H1 (cell line): ENCODE measurements around the gene ZBTB44. TPM values are rescaled to one million over a fixed set of nuclear protein-coding genes. Genes with fewer than 3 reads are reported as not detected.

ENCODE experiments used
- CTCF ChIA-PET: fragments of 300-600 bp; sonication (Branson Sonifier 250); formaldehyde crosslinking; loops from one replicate; lab custom pipeline; 2021; ENCODE audit not compliant: partially characterized antibody; lab: Charles Lee
- POLR2A ChIA-PET: fragments of 300-600 bp; sonication (Branson Sonifier 250); formaldehyde crosslinking; loops from one replicate; lab custom pipeline; 2021; ENCODE audit warnings: inconsistent platforms; ENCODE audit not compliant: partially characterized antibody; lab: Charles Lee
- DNase-seq, 2 experiments: peaks; one replicate each; pipeline versions ENCODE4 v3.0.0 to v3.0.0-alpha.2; 2010 to 2022; ENCODE audit warnings: low spot score in 2 of 2, low read depth in 1 of 2, mixed read lengths in 1 of 2
- FAIRE-seq: peaks from 2 replicates; lab custom pipeline; 2011; peaks lifted over from hg19 to GRCh38; lab: Jason Lieb, UNC
- H2AFZ ChIP-seq: 2 replicates; pipeline ENCODE4 v1.8.1; 2012; ENCODE audit warnings: low read length, inconsistent platforms
- H2AK5ac ChIP-seq: 2 replicates; pipeline ENCODE4 v1.6.1; 2013; ENCODE audit warnings: low read depth, low read length
- H2BK120ac ChIP-seq: replicated peaks from 2 replicates; pipeline ENCODE3; 2013; ENCODE audit warnings: low read depth, low read length, inconsistent platforms
- H2BK12ac ChIP-seq: 2 replicates; pipeline ENCODE4 v1.6.1; 2013; ENCODE audit warnings: low read depth, low read length
- H2BK15ac ChIP-seq: 2 replicates; pipeline ENCODE4 v1.6.1; 2013; ENCODE audit warnings: low read length
- H2BK20ac ChIP-seq: 2 replicates; pipeline ENCODE4 v1.6.1; 2013; ENCODE audit warnings: low read length
- H2BK5ac ChIP-seq: 2 replicates; pipeline ENCODE4 v1.6.1; 2013; ENCODE audit warnings: low read depth, low read length
- H3K14ac ChIP-seq: 2 replicates; pipeline ENCODE4 v1.6.1; 2013; ENCODE audit warnings: inconsistent platforms; ENCODE audit not compliant: insufficient read length
- H3K18ac ChIP-seq: 2 replicates; pipeline ENCODE4 v1.6.1; 2013; ENCODE audit warnings: low read length; ENCODE audit errors: extremely low read depth
- H3K23ac ChIP-seq: 2 replicates; pipeline ENCODE4 v1.6.1; 2013; ENCODE audit warnings: inconsistent platforms; ENCODE audit not compliant: insufficient read length
- H3K23me2 ChIP-seq: 2 replicates; pipeline ENCODE4 v1.6.1; 2013; ENCODE audit warnings: low read depth, low read length
- H3K27ac ChIP-seq: 2 replicates; pipeline ENCODE4 v1.6.1; 2011; ENCODE audit warnings: low read depth, low read length, inconsistent platforms
- H3K27me3 ChIP-seq, 4 experiments: replicated peaks in 1 of 4; 1 replicate in 1 of 4; 2 replicates in 3 of 4; pipeline versions ENCODE4 v1.6.1 to v1.8.1; 2011 to 2013; ENCODE audit warnings: low read length in 3 of 4, mild to moderate bottlenecking in 3 of 4, inconsistent platforms in 2 of 4, mixed read lengths in 2 of 4, moderate library complexity in 1 of 4; ENCODE audit not compliant: control insufficient read depth in 3 of 4, insufficient read depth in 3 of 4; ENCODE audit errors: extremely low read depth in 1 of 4
- H3K36me3 ChIP-seq, 4 experiments: 2 replicates each; pipeline versions ENCODE4 v1.6.1 to v1.8.1; 2011 to 2013; ENCODE audit warnings: mild to moderate bottlenecking in 4 of 4, low read length in 3 of 4, moderate library complexity in 2 of 4, control low read depth in 1 of 4, inconsistent platforms in 1 of 4; ENCODE audit not compliant: insufficient read depth in 4 of 4, control insufficient read depth in 2 of 4
- H3K4ac ChIP-seq: replicated peaks from 2 replicates; pipeline ENCODE3; 2013; ENCODE audit warnings: low read length, low read depth, mixed read lengths, inconsistent platforms; ENCODE audit not compliant: insufficient read length
- H3K4me1 ChIP-seq, 4 experiments: replicated peaks in 1 of 4; 1 replicate in 1 of 4; 2 replicates in 3 of 4; pipeline versions ENCODE4 v1.6.1 to v1.8.1; 2011 to 2013; ENCODE audit warnings: low read length in 3 of 4, inconsistent platforms in 2 of 4, mixed read lengths in 1 of 4; ENCODE audit not compliant: insufficient read depth in 4 of 4, control insufficient read depth in 3 of 4
- H3K4me2 ChIP-seq, 2 experiments: 2 replicates each; pipeline versions ENCODE4 v1.6.1 to v1.8.1; 2011 to 2013; ENCODE audit warnings: low read depth in 2 of 2, low read length in 2 of 2, control low read depth in 1 of 2, inconsistent platforms in 1 of 2, mild to moderate bottlenecking in 1 of 2; ENCODE audit not compliant: insufficient read depth in 1 of 2
- H3K4me3 ChIP-seq, 4 experiments: fragments of 200-600, 300-600 bp in 1 of 4; sonication (generic), shearing (Covaris generic), sonication (Bioruptor Twin) in 1 of 4; 2 replicates each; pipeline versions ENCODE4 v1.5.1 to v1.8.1; 2011 to 2016; ENCODE audit warnings: low read length in 4 of 4, low read depth in 3 of 4, control low read depth in 2 of 4, inconsistent platforms in 2 of 4, mild to moderate bottlenecking in 2 of 4, mixed read lengths in 1 of 4, moderate library complexity in 1 of 4; ENCODE audit not compliant: insufficient read depth in 2 of 4; ENCODE audit errors: extremely low read depth in 1 of 4
- H3K56ac ChIP-seq: replicated peaks from 2 replicates; pipeline ENCODE3; 2013; ENCODE audit warnings: low read depth, mild to moderate bottlenecking, mixed read lengths, low read length, inconsistent platforms; ENCODE audit not compliant: insufficient read length
- H3K79me1 ChIP-seq: 2 replicates; pipeline ENCODE4 v1.6.1; 2013; ENCODE audit warnings: low read depth, low read length, control low read depth
- H3K79me2 ChIP-seq, 2 experiments: 2 replicates each; pipeline versions ENCODE4 v1.6.1 to v1.8.1; 2012 to 2013; ENCODE audit warnings: low read length in 2 of 2, mild to moderate bottlenecking in 2 of 2, inconsistent platforms in 1 of 2; ENCODE audit not compliant: insufficient read depth in 2 of 2, control insufficient read depth in 1 of 2
- H3K9ac ChIP-seq, 4 experiments: replicated peaks in 1 of 4; 1 replicate in 1 of 4; 2 replicates in 3 of 4; pipeline versions ENCODE4 v1.6.1 to v1.8.1; 2011 to 2013; ENCODE audit warnings: low read depth in 3 of 4, low read length in 3 of 4, control low read depth in 2 of 4, mild to moderate bottlenecking in 2 of 4, moderate library complexity in 2 of 4, inconsistent platforms in 1 of 4; ENCODE audit errors: extremely low read depth in 1 of 4
- H3K9me3 ChIP-seq, 2 experiments: 2 replicates each; pipeline versions ENCODE4 v1.6.1 to v1.8.1; 2012 to 2013; ENCODE audit warnings: mild to moderate bottlenecking in 2 of 2, moderate library complexity in 2 of 2, control low read depth in 1 of 2, inconsistent platforms in 1 of 2, low read depth in 1 of 2, low read length in 1 of 2, mixed read lengths in 1 of 2; ENCODE audit not compliant: insufficient read depth in 2 of 2
- H4K20me1 ChIP-seq, 2 experiments: replicated peaks in 1 of 2; 2 replicates each; pipeline versions ENCODE3 to v1.8.1; 2011 to 2013; ENCODE audit warnings: inconsistent platforms in 2 of 2, low read length in 2 of 2, mild to moderate bottlenecking in 1 of 2; ENCODE audit not compliant: insufficient read depth in 2 of 2, control insufficient read depth in 1 of 2
- H4K5ac ChIP-seq: 2 replicates; pipeline ENCODE4 v1.6.1; 2013; ENCODE audit warnings: low read length, low read depth, mixed read lengths, inconsistent platforms; ENCODE audit not compliant: insufficient read length
- H4K8ac ChIP-seq: 2 replicates; pipeline ENCODE4 v1.8.0; 2013; ENCODE audit warnings: mild to moderate bottlenecking, moderate library complexity, low read length, inconsistent platforms; ENCODE audit not compliant: insufficient read depth; ENCODE audit errors: extremely low read depth
- H4K91ac ChIP-seq: replicated peaks from 2 replicates; pipeline ENCODE3; 2013; ENCODE audit warnings: low read length, mixed read lengths, inconsistent platforms; ENCODE audit not compliant: insufficient read length
- BRCA1 ChIP-seq: IDR thresholded peaks from 2 replicates; pipeline ENCODE4 v1.6.1; 2012; ENCODE audit warnings: low read depth, low read length, improper control_type of control experiment
- TEAD4 ChIP-seq: IDR thresholded peaks from 2 replicates; pipeline ENCODE4 v1.6.1; 2012; ENCODE audit warnings: low read depth, low read length, inconsistent platforms, mixed read lengths
- WGBS, 2 experiments: shearing (Covaris generic) in 1 of 2; methylation state at CpG; one replicate each; pipeline versions ENCODE4 v1.1.6 to v1.1.7; 2013 to 2015; ENCODE audit warnings: low lambda C conversion rate in 2 of 2, mixed read lengths in 2 of 2, inconsistent platforms in 1 of 2, low coverage in 1 of 2, missing lambda C conversion rate in 1 of 2; ENCODE audit not compliant: insufficient replicate concordance in 2 of 2, insufficient coverage in 1 of 2, insufficient read length in 1 of 2; ENCODE audit errors: extremely low coverage in 1 of 2, missing lambda C conversion rate in 1 of 2; 5-methylcytosine and 5-hydroxymethylcytosine counted together
- polyA plus RNA-seq, 7 experiments: library from polyadenylated mRNA; depleted of rRNA in 3 of 7; stranded (reverse) in 5 of 7; unstranded in 2 of 7; fragments of >200 nt in 5 of 7; fragments of 200-250 nt in 2 of 7; gene quantifications; 1 replicate in 5 of 7; 2 replicates in 1 of 7; 4 replicates in 1 of 7; pipeline versions ENCODE4 v1.2.1 to v1.2.3, GENCODE V29; 2011 to 2013; ENCODE audit warnings: missing spikeins in 2 of 7, mixed read lengths in 2 of 7
- total RNA-seq: library from RNA; stranded (reverse); fragmentation: NEBNext Ultra II Directional; extraction: Animal tissue kit (Norgen Biotek cat#: 25700); gene quantifications from 2 replicates; pipeline ENCODE4 v1.2.1, GENCODE V29; 2021

ZBTB44 gene
- total and polyA plus RNA-seq, 2 of the 8 experiments (the other 6 are each of a cell fraction or from before 2014, with no cell fraction given), result 37.2 to 158 TPM

GRCh38 chr11:130178441-130179339, 136.0 kb downstream of the ZBTB44 start:
- H3K27me3 ChIP-seq, result no peaks in the 10 kb centered on the region; a peak in 1 of 7 replicates
- DNase-seq (no peak), FAIRE-seq (no peak)
- H4K5ac ChIP-seq, result no peak overlapping the region
- H2AFZ ChIP-seq, result no peak overlapping the region
- no peak overlapping the region for H2AK5ac ChIP-seq
- no peak overlapping the region for H2BK5ac ChIP-seq
- TF ChIP-seq TEAD4 (no peak), BRCA1 (no peak)
- no peaks in the 10 kb centered on the region for H3K36me3 ChIP-seq
- no peak overlapping the region for H3K4me3 ChIP-seq
- H2BK120ac ChIP-seq, result no peak overlapping the region
- H3K56ac ChIP-seq, result no peak overlapping the region
- H3K9me3 ChIP-seq, result no peaks in the 10 kb centered on the region; a peak in 1 of 4 replicates
- no peak overlapping the region for H2BK12ac ChIP-seq
- H3K4me2 ChIP-seq, result no peak overlapping the region
- POLR2A ChIA-PET, result interaction anchor here (1.0 kb wide), 1 partner anchor 11 kb away, joined by 3 read pairs; no protein-coding TSS in a partner anchor
- H2BK20ac ChIP-seq, result no peak overlapping the region
- no peak overlapping the region for H4K91ac ChIP-seq
- CTCF ChIA-PET, result interaction anchor here (0.6 to 1.9 kb wide), 3 partner anchors 19 to 965 kb away, joined by 3 to 9 read pairs (median 4); no protein-coding TSS in a partner anchor
- H3K18ac ChIP-seq, result no peak overlapping the region
- H3K14ac ChIP-seq, result no peak overlapping the region
- H3K4ac ChIP-seq, result no peak overlapping the region
- H4K20me1 ChIP-seq, result peaks cover 0 to 2% of the 10 kb centered on the region in 2 experiments
- H3K79me2 ChIP-seq, result no peaks in the 10 kb centered on the region
- H3K23me2 ChIP-seq, result no peaks in the 10 kb centered on the region
- no peak overlapping the region for H3K9ac ChIP-seq
- WGBS, 2 experiments, result 95% methylated on average over 16 of the region's 16 CpGs; no CpG with 5 or more reads in 1 of the 2 experiments
- no peak overlapping the region for H3K27ac ChIP-seq
- H2BK15ac ChIP-seq, result no peak overlapping the region
- no peak overlapping the region for H3K23ac ChIP-seq
- no peak overlapping the region for H4K8ac ChIP-seq
- H3K4me1 ChIP-seq, result no peaks in the 10 kb centered on the region; a peak in 1 of 7 replicates
- H3K79me1 ChIP-seq, result peaks cover 4% of the 10 kb centered on the region; the same call in 1 of the 2 replicates
